ENCODE results near the gene PDS5B. TPM values are rescaled to one million over a fixed set of nuclear protein-coding genes. Genes with fewer than 3 reads are reported as not detected.

PDS5B gene
- total RNA-seq, 1 donor from 2014 or later = 19.6 TPM

DNA sequence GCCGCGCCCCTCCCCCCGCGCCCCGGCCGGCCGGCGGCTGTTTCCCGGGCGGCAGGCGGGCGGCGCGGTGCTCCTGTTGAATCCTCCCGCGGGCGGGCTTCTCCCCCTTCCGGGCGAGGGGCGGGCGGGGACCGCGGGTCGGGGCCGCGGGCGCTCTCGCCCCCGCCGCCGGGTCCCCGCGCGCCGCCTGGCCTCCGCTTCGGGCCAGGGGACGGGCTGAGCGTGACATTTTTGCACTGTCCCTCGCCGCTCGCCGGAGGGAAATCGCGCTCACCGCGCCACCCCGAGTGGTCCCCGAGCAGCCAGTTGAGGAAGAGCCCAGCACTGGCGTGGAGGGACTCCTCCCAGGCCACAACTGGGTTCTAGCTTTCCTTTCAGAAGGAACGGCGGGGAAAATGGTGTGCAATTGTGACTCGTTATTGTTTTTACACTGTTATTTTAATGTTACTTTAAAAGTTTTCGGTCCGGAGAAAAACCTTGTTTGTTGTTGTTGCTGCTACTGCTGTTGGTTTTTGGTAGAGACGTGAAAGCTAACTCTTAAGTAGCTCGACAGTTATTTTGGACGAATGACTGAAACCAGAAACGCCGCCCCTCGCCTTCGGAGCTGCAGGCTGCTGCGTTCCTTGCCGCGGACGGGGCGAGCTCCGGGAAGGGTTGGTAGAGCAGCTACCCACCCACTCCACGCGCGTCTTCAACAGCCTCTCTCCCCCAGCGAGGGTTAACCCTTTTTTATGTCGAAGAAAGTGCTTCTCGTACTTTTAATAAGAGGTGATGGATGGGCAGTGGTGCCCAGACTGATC lies 959 bp downstream of the PDS5B start:
- TF ChIP-seq CTCF (IDR thresholded peaks at IDR 0.05; ENCODE audit: insufficient read depth, low read length, poor library complexity, severe bottlenecking) = no peak
- no peaks in the 10 kb centered on the region for H3K36me3 ChIP-seq (ENCODE audit: control insufficient read depth, insufficient read depth, low read length)
- no peak for DNase-seq (ENCODE audit: low read depth)
- H3K4me3 ChIP-seq (ENCODE audit: low read depth, low read length) = peak overlapping the region; percentile 86
- no peaks in the 10 kb centered on the region for H3K27me3 ChIP-seq (ENCODE audit: control insufficient read depth, insufficient read depth, low read length)

DNA sequence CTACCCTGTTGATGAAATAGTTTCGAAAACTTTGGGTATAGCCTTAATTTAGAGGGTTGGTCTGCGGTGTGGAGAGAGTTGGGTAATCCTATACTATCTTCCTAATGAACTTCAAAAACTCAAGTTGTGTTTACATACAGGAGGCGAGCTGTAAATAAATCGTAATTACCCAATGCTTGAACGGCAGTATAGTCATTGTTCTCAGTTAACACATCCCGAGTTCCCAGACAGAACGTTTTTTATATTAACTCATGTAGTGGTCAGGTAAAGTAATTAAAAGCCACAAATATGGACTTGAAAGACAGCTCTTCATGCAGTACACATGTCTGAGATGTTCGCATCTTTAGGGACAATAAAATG lies 1.5 kb downstream of the PDS5B start:
- H3K36me3 ChIP-seq (ENCODE audit: control insufficient read depth, insufficient read depth, low read length) = no peaks in the 10 kb centered on the region
- no peak for TF ChIP-seq CTCF (IDR thresholded peaks at IDR 0.05; ENCODE audit: insufficient read depth, low read length, poor library complexity, severe bottlenecking)
- no peak for DNase-seq (ENCODE audit: low read depth)

GRCh38 chr13:32588736-32589135 lies 2.5 kb downstream of the PDS5B start:
- TF ChIP-seq CTCF (IDR thresholded peaks at IDR 0.05; ENCODE audit: insufficient read depth, low read length, poor library complexity, severe bottlenecking) = no peak
- no peak for DNase-seq (ENCODE audit: low read depth)
- Histone ChIP-seq H3K36me3 (ENCODE audit: control insufficient read depth, insufficient read depth, low read length) (no peaks in the 10 kb centered on the region), H3K27me3 (ENCODE audit: control insufficient read depth, insufficient read depth, low read length) (no peaks in the 10 kb centered on the region), H3K4me3 (ENCODE audit: low read depth, low read length) (no peak overlapping the region)

More for the DNA sequence above, 1.5 kb downstream of the PDS5B start:
- Histone ChIP-seq H3K4me3 (ENCODE audit: low read depth, low read length) (peak overlapping the region; percentile 86), H3K27me3 (ENCODE audit: control insufficient read depth, insufficient read depth, low read length) (no peaks in the 10 kb centered on the region)

- H3K4me3 ChIP-seq (ENCODE audit: low read depth, low read length) = no peak overlapping the region
- TF ChIP-seq CTCF (IDR thresholded peaks at IDR 0.05; ENCODE audit: insufficient read depth, low read length, poor library complexity, severe bottlenecking) = no peak
- DNase-seq (ENCODE audit: low read depth) = no peak
- no peaks in the 10 kb centered on the region for H3K36me3 ChIP-seq (ENCODE audit: control insufficient read depth, insufficient read depth, low read length)
- H3K27me3 ChIP-seq (ENCODE audit: control insufficient read depth, insufficient read depth, low read length) = no peaks in the 10 kb centered on the region
Observed at GRCh38 chr13:32589471-32589870, 3.2 kb downstream of the PDS5B start.

- Histone ChIP-seq H3K27me3 (ENCODE audit: control insufficient read depth, insufficient read depth, low read length) (no peaks in the 10 kb centered on the region), H3K36me3 (ENCODE audit: control insufficient read depth, insufficient read depth, low read length) (no peaks in the 10 kb centered on the region), H3K4me3 (ENCODE audit: low read depth, low read length) (no peak overlapping the region)
- TF ChIP-seq CTCF (IDR thresholded peaks at IDR 0.05; ENCODE audit: insufficient read depth, low read length, poor library complexity, severe bottlenecking) = no peak
- DNase-seq (ENCODE audit: low read depth) = no peak
Observed at GRCh38 chr13:32590266-32590665, 4.0 kb downstream of the PDS5B start.

- H3K4me3 ChIP-seq (ENCODE audit: low read depth, low read length) = no peak overlapping the region
- no peaks in the 10 kb centered on the region for H3K36me3 ChIP-seq (ENCODE audit: control insufficient read depth, insufficient read depth, low read length)
- DNase-seq (ENCODE audit: low read depth) = no peak
- H3K27me3 ChIP-seq (ENCODE audit: control insufficient read depth, insufficient read depth, low read length) = no peaks in the 10 kb centered on the region
- TF ChIP-seq CTCF (IDR thresholded peaks at IDR 0.05; ENCODE audit: insufficient read depth, low read length, poor library complexity, severe bottlenecking) = no peak
Observed at GRCh38 chr13:32592082-32592481, 5.8 kb downstream of the PDS5B start.
